B cell (primary cell): Measurements from ENCODE around the gene ARIH2. TPM values are rescaled to one million over a fixed set of nuclear protein-coding genes. Genes with fewer than 3 reads are reported as not detected.
A peak's percentile ranks its signal among the peaks of the same experiment; 100 is the strongest.
"Not testable (repeated sequence)": the region's sequence is repeated elsewhere in the genome, so short reads cannot be mapped to it uniquely, and the experiment has no call there.

Experiments used
- ATAC-seq: fragments of 200-7000 bp; cut with Tn5 transposase; one replicate; pipeline ENCODE4 v1.10.0; 2021; ENCODE audit warnings: low read depth, mild to moderate bottlenecking, moderate number of reproducible peaks, moderate library complexity
- CTCF ChIA-PET: fragments of 350-600 bp; sonication (Branson Sonifier 250); formaldehyde crosslinking; loops from one replicate; lab custom pipeline; 2021; ENCODE audit warnings: antibody characterized with exemption, inconsistent platforms; lab: Charles Lee
- POLR2A ChIA-PET: fragments of 350-600 bp; sonication (Branson Sonifier 250); formaldehyde crosslinking; loops from one replicate; lab custom pipeline; 2021; ENCODE audit warnings: antibody characterized with exemption; lab: Charles Lee
- DNase-seq: peaks from one replicate; pipeline ENCODE4 v3.0.0; 2013
- H2AFZ ChIP-seq: 2 replicates; pipeline ENCODE4 v1.6.1; 2012; ENCODE audit warnings: mild to moderate bottlenecking, low read depth, low read length; ENCODE audit not compliant: insufficient read depth, poor library complexity, severe bottlenecking
- H3K27ac ChIP-seq, 2 donors: 1 replicate in 1 of 2; 2 replicates in 1 of 2; pipeline ENCODE4 v1.5.1; 2012 to 2013; ENCODE audit warnings: low read length in 2 of 2, mild to moderate bottlenecking in 2 of 2, moderate library complexity in 1 of 2
- H3K27me3 ChIP-seq, 4 experiments: fragments of 200-600 bp in 1 of 4; sonication (generic) in 1 of 4; replicated peaks in 1 of 4; 1 replicate in 2 of 4; 2 replicates in 2 of 4; pipeline versions ENCODE4 v1.6.1 to v1.7.0; 2013 to 2016; ENCODE audit warnings: low read length in 3 of 4, mild to moderate bottlenecking in 2 of 4, mixed read lengths in 1 of 4, moderate library complexity in 1 of 4; ENCODE audit not compliant: insufficient read depth in 4 of 4, control insufficient read depth in 3 of 4; ENCODE audit errors: control extremely low read depth in 1 of 4
- H3K36me3 ChIP-seq, 2 experiments: replicated peaks in 1 of 2; 1 replicate in 1 of 2; 2 replicates in 1 of 2; pipeline versions ENCODE4 v1.6.1 to v1.7.1; 2013; ENCODE audit warnings: low read length in 1 of 2; ENCODE audit not compliant: insufficient read depth in 2 of 2, control insufficient read depth in 1 of 2; ENCODE audit errors: control extremely low read depth in 1 of 2, extremely low read depth in 1 of 2
- H3K4me1 ChIP-seq, 2 donors: fragments of 200-600 bp in 1 of 2; sonication (generic) in 1 of 2; 1 replicate in 1 of 2; 2 replicates in 1 of 2; pipeline versions ENCODE4 v1.5.1 to v1.6.1; 2013 to 2017; ENCODE audit warnings: low read length in 2 of 2; ENCODE audit not compliant: control insufficient read depth in 2 of 2, insufficient read depth in 2 of 2
- H3K4me2 ChIP-seq: replicated peaks from 2 replicates; pipeline ENCODE3; 2012; ENCODE audit warnings: mild to moderate bottlenecking, low read depth, low read length; ENCODE audit not compliant: poor library complexity, severe bottlenecking
- H3K4me3 ChIP-seq, 5 experiments: fragments of 200-600 bp in 1 of 5; sonication (generic) in 1 of 5; 1 replicate in 3 of 5; 2 replicates in 2 of 5; pipeline versions ENCODE4 v1.5.1 to v1.7.0; 2011 to 2016; ENCODE audit warnings: low read length in 4 of 5, mild to moderate bottlenecking in 4 of 5, low read depth in 2 of 5, control low read depth in 1 of 5, moderate library complexity in 1 of 5; ENCODE audit not compliant: insufficient read depth in 1 of 5; ENCODE audit errors: control extremely low read depth in 1 of 5, extremely low read depth in 1 of 5
- H3K79me2 ChIP-seq: fragments of 200-600 bp; sonication (generic); one replicate; pipeline ENCODE4 v1.6.0; 2016; ENCODE audit warnings: low read length; ENCODE audit not compliant: control insufficient read depth, insufficient read depth
- H3K9ac ChIP-seq: fragments of 200-600 bp; sonication (generic); 2 replicates; pipeline ENCODE4 v1.6.1; 2017; ENCODE audit warnings: mild to moderate bottlenecking, low read length, moderate library complexity
- H3K9me3 ChIP-seq, 3 donors: one replicate each; pipeline versions ENCODE4 v1.6.1 to v1.7.1; 2013; ENCODE audit warnings: low read length in 2 of 3; ENCODE audit not compliant: control insufficient read depth in 2 of 3, insufficient read depth in 1 of 3; ENCODE audit errors: control extremely low read depth in 1 of 3
- H4K20me1 ChIP-seq: 2 replicates; pipeline ENCODE4 v1.6.0; 2012; ENCODE audit warnings: mild to moderate bottlenecking, low read length; ENCODE audit not compliant: insufficient read depth, control insufficient read depth, poor library complexity, severe bottlenecking
- H3K27ac Mint-ChIP-seq: one replicate; pipeline ENCODE4 v1.8.0; 2021; ENCODE audit warnings: mixed read lengths
- H3K27me3 Mint-ChIP-seq: one replicate; pipeline ENCODE4 v1.8.0; 2021; ENCODE audit warnings: mixed read lengths
- H3K4me1 Mint-ChIP-seq: one replicate; pipeline ENCODE4 v1.8.0; 2021; ENCODE audit warnings: mixed read lengths
- H3K4me3 Mint-ChIP-seq: one replicate; pipeline ENCODE4 v1.8.0; 2021; ENCODE audit warnings: mixed read lengths
- H3K9me3 Mint-ChIP-seq: one replicate; pipeline ENCODE4 v1.8.0; 2022; ENCODE audit warnings: mixed read lengths; ENCODE audit not compliant: insufficient read depth
- CTCF ChIP-seq: fragments of 200-600 bp; IDR thresholded peaks from one replicate; pipeline ENCODE4 v1.8.0; 2022; ENCODE audit warnings: antibody characterized with exemption, mild to moderate bottlenecking
- EZH2 ChIP-seq: IDR thresholded peaks from 2 replicates; pipeline ENCODE4 v1.6.1; 2012; ENCODE audit warnings: borderline replicate concordance, low read depth, mild to moderate bottlenecking, moderate library complexity, low read length; ENCODE audit not compliant: insufficient read depth, poor library complexity, severe bottlenecking
- WGBS: methylation state at CpG from one replicate; pipeline ENCODE4 v1.1.5; 2013; ENCODE audit warnings: missing lambda C conversion rate; ENCODE audit not compliant: insufficient coverage; 5-methylcytosine and 5-hydroxymethylcytosine counted together
- intact Hi-C: fragments of 100-400 bp; cut with micrococcal nuclease; formaldehyde crosslinking; loops from one replicate; pipeline ENCODE4 v1.10.0; 2022
- polyA plus RNA-seq: library from polyadenylated mRNA; depleted of rRNA; stranded (reverse); fragments of >200 nt; gene quantifications from 2 replicates; pipeline ENCODE4 v1.2.3, GENCODE V29; 2012
- total RNA-seq, 2 donors: library from RNA; stranded (reverse); fragments of 120-200 nt in 1 of 2; gene quantifications; 1 replicate in 1 of 2; 2 replicates in 1 of 2; pipeline versions ENCODE4 v1.2.3 to v1.2.4, GENCODE V29; 2013 to 2022

Gene ARIH2
- total and polyA plus RNA-seq, 2 donors (not counting 1 experiment from before 2014, with no cell fraction given), result 114 to 148 TPM

GRCh38 chr3:49007771-49008528, 89.3 kb downstream of the ARIH2 start:
- peak overlapping the region; percentile 93 for H2AFZ ChIP-seq
- Mint-ChIP-seq H3K27me3 (no peaks in the 10 kb centered on the region), H3K9me3 (no peaks in the 10 kb centered on the region), H3K27ac (peak overlapping the region; percentile 99), H3K4me3 (peak overlapping the region; percentile 100), H3K4me1 (peaks cover 27% of the 10 kb centered on the region)
- no peaks in the 10 kb centered on the region for H3K27me3 ChIP-seq
- peak; percentile 69 for ATAC-seq
- H3K36me3 ChIP-seq, result peaks cover 0 to 12% of the 10 kb centered on the region in 2 experiments
- CTCF ChIA-PET, result interaction anchor here (1.1 to 5.6 kb wide), 9 partner anchors 8 to 113 kb away, joined by 3 to 73 read pairs (median 13); partner anchors contain the start of genes DALRD3, IMPDH2, NDUFAF3 and P4HTM
- H4K20me1 ChIP-seq, result peaks cover 36% of the 10 kb centered on the region
- H3K9me3 ChIP-seq, result no peaks in the 10 kb centered on the region
- peak overlapping the region; percentile 95 for H3K9ac ChIP-seq
- WGBS, result 25% methylated on average over 32 of the region's 41 CpGs
- POLR2A ChIA-PET, result interaction anchor here (0.6 to 4.0 kb wide), 15 partner anchors 8 to 713 kb away, joined by 3 to 116 read pairs (median 7); partner anchors contain the start of genes ARIH2, DALRD3, IMPDH2 and NDUFAF3
- peak overlapping the region; percentile 95 to 96 for H3K27ac ChIP-seq
- H3K79me2 ChIP-seq, result peaks cover 62% of the 10 kb centered on the region
- peak overlapping the region; percentile 69 to 99 (median 94) for H3K4me3 ChIP-seq
- peak overlapping the region; percentile 93 for H3K4me2 ChIP-seq
- intact Hi-C loops, result loop anchor here (1.0 to 2.0 kb wide), 6 partner anchors 13 to 707 kb away; partner anchors contain the start of genes ARIH2, NICN1, NME6 and P4HTM
- TF ChIP-seq CTCF (peak; percentile 3), EZH2 (no peak)
- DNase-seq, result peak; percentile 89
- peaks cover 15 to 18% of the 10 kb centered on the region in 2 donors for H3K4me1 ChIP-seq

- CTCF ChIA-PET, result interaction anchor here (0.8 to 5.6 kb wide), 6 partner anchors 9 to 90 kb away, joined by 3 to 73 read pairs (median 9); partner anchors contain the start of genes DALRD3, IMPDH2, NDUFAF3 and P4HTM
- H3K27me3 Mint-ChIP-seq, ATAC-seq, H3K9me3 Mint-ChIP-seq, H3K9me3 ChIP-seq, H3K27me3 ChIP-seq, DNase-seq, intact Hi-C loops: not testable (repeated sequence)
- H3K27ac Mint-ChIP-seq, result peak overlapping the region; percentile 99
- H3K4me3 Mint-ChIP-seq, result peak overlapping the region; percentile 100
- peaks cover 15 to 18% of the 10 kb centered on the region in 2 donors for H3K4me1 ChIP-seq
- peak overlapping the region in 2 of 5 experiments; percentile 89 to 99 for H3K4me3 ChIP-seq
- H2AFZ ChIP-seq, result peak overlapping the region; percentile 2
- H3K4me2 ChIP-seq, result peak overlapping the region; percentile 93
- H3K4me1 Mint-ChIP-seq, result peaks cover 29% of the 10 kb centered on the region
- H3K36me3 ChIP-seq, result peaks cover 0 to 18% of the 10 kb centered on the region in 2 experiments
- peak overlapping the region; percentile 95 for H3K9ac ChIP-seq
- WGBS, result 95% methylated on average over 4 of the region's 5 CpGs
- peaks cover 68% of the 10 kb centered on the region for H3K79me2 ChIP-seq
- POLR2A ChIA-PET, result interaction anchor here (0.9 to 4.0 kb wide), 3 partner anchors 8 to 21 kb away, joined by 4 to 116 read pairs (median 7); partner anchors contain the start of genes DALRD3, IMPDH2 and NDUFAF3
- H4K20me1 ChIP-seq, result peaks cover 42% of the 10 kb centered on the region
- H3K27ac ChIP-seq, result peak overlapping the region in 1 of 2 donors; percentile 96
Observed at GRCh38 chr3:49008627-49009026, 90.0 kb downstream of the ARIH2 start.
